ENCODE results near the gene KIF5B. TPM values are rescaled to one million over a fixed set of nuclear protein-coding genes. Genes with fewer than 3 reads are reported as not detected.

KIF5B gene
- total RNA-seq, 4 donors from 2014 or later, result 79.8 to 145 (median 119) TPM

DNA sequence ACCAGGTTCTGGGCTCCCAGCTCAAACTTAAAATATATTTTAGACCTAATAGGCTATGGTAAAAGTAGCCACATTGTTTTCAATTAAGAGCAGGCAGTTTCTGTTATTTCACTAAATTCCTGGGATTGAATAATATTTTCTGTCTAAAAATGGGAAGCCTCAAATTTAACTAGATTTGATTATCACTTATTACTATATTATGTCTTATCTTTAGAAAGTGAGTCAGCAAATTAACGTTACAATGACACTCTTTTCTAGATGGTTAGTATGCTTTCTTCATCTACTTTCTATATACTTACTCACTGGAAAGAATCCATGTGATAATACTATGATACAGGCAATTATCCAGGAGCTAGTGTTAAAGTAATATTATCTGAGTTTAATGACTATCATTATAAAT is 27.5 kb downstream of the KIF5B start:
- no peak for DNase-seq (ENCODE audit: low spot score)
- ATAC-seq (ENCODE audit: low FRiP score), result no peak
- no peak for TF ChIP-seq CTCF (IDR thresholded peaks at IDR 0.05)

- TF ChIP-seq CTCF (IDR thresholded peaks at IDR 0.05), result no peak
- DNase-seq (ENCODE audit: low spot score) (no peak), ATAC-seq (ENCODE audit: low FRiP score) (no peak)
Observed at GRCh38 chr10:32023264-32023663, 33.0 kb downstream of the KIF5B start.

DNA sequence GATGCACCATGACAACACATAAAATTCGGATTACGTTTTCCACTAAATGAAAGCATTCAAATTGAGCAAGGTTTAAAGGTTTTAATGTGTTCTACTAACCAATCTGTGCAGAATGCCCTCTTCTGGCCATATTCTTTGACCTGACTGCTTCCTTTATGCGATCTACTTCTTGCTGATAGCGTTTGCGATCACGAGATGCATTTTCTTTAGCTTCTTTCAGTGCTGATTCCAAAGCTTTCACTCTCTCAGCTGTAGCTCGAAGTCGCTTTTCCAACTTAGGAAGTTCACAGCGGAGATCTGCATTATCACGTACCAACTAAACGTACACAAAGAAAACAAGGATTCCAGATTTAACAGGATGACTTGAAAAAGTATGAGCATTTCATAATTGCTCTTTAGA is 39.2 kb downstream of the KIF5B start:
- ATAC-seq (ENCODE audit: low FRiP score) (no peak), DNase-seq (ENCODE audit: low spot score) (no peak)
- no peak for TF ChIP-seq CTCF (IDR thresholded peaks at IDR 0.05)

- ATAC-seq (ENCODE audit: low FRiP score) (no peak), DNase-seq (ENCODE audit: low spot score) (no peak)
- no peak for TF ChIP-seq CTCF (IDR thresholded peaks at IDR 0.05)
Observed at GRCh38 chr10:32015386-32015785, 40.8 kb downstream of the KIF5B start.

DNA sequence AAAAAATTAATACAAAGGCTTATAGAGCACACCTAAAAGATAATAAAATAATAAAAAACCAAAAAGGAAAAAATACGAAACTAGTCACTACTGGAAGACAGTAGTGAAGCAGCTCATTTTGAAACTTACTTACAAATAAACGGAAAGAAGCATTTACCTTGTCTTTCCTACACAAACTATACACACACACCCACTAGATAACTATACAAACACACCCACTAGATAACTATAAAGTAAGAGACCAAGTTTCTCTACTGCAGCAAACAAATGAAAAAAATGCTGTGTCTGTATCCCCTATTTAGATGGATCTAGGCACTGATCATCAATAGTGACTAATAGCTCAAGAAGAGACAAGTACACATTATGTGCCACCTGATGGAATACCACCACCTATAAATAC is 49.2 kb downstream of the KIF5B start:
- TF ChIP-seq CTCF (IDR thresholded peaks at IDR 0.05), result no peak
- no peak for ATAC-seq (ENCODE audit: low FRiP score)
- no peak for DNase-seq (ENCODE audit: low spot score)

DNA sequence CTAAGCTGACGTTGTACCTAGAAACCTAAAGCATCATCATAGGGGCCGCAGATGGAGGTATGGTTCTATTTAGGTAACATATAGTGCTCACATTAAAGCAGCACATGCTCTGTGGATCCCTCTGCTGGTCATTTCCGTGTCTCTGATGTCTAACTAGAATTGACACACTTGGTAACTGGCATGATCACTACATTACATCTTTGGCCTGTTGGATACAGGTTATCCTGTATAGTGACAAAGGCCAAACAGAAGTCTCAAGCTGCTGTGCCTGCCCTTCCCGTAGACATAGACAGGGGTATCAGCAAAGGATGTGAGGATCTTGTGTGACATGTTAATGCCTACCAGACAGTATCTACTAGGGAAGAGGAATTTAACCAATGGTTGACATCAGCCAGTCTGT is 51.2 kb downstream of the KIF5B start:
- DNase-seq (ENCODE audit: low spot score), result no peak
- ATAC-seq (ENCODE audit: low FRiP score), result no peak
- no peak for TF ChIP-seq CTCF (IDR thresholded peaks at IDR 0.05)

DNA sequence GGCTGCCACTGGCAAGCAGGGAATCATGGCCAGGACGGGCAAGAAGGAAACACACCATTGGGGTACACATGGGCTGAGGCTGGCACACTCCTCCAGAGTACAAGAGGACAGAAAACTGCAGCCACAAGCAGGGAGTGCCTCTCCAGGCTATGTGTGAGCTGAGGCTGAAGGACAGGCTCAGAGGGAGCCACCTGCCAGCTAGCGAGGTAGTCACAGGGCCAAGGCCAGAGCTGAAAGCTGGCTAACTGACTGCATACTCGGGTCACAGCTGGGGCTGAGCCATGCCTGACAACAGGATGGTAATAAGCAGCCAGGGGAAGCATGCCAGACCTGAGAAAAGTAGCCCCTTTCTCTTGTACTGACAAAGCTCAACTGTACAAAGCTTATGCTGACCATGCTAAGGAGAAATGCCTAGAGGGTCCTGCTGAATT is 52.0 kb downstream of the KIF5B start:
- TF ChIP-seq CTCF (IDR thresholded peaks at IDR 0.05), result no peak
- DNase-seq (ENCODE audit: low spot score) (no peak), ATAC-seq (ENCODE audit: low FRiP score) (no peak)

All from omental fat pad (tissue), 4 donors.